GM19395 (cell line): Measurements from ENCODE around the gene NDUFV1.
"Not testable (repeated sequence)": the region's sequence is repeated elsewhere in the genome, so short reads cannot be mapped to it uniquely, and the experiment has no call there.

Source experiments
- ATAC-seq: cut with Tn5 transposase; IDR thresholded peaks from one replicate; pipeline ENCODE4 v1.9.1; 2021; ENCODE audit warnings: mild to moderate bottlenecking, moderate library complexity; ENCODE audit not compliant: unreplicated experiment

NDUFV1 gene

GRCh38 chr11:67652965-67653845 lies 46.5 kb downstream of the NDUFV1 start:
- no peak for ATAC-seq

GRCh38 chr11:67654225-67654624 lies 47.5 kb downstream of the NDUFV1 start:
- no peak for ATAC-seq

DNA sequence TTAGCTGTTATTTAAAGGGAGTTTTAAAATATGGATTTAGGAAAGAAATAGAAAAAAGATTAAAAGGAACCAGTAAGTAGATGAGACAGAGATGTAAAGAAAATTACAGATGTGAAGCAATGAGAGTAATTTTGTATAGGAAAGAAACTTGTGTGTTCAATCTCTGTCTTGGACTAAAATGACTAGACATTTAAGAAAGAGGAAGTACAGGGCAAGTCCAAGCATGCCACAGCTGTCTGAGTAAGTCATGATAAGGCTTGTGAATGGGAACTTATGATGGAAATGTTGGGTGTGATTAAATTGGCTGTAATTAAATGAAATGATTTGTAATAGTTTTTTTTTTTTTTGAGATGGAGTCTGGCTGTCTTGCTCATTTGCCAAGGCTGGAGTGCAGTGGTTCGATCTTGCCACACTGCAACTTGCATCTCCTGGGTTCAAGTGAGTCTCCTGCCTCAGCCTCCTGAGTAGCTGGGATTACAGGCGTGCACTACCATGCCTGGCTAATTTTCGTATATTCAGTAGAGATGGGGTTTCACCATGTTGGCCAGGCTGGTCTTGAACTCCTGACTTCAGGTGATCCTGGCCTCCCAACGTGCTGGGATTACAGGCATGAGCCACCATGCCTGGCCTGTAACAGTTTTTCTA lies 49.7 kb downstream of the NDUFV1 start:
- ATAC-seq, result no peak

DNA sequence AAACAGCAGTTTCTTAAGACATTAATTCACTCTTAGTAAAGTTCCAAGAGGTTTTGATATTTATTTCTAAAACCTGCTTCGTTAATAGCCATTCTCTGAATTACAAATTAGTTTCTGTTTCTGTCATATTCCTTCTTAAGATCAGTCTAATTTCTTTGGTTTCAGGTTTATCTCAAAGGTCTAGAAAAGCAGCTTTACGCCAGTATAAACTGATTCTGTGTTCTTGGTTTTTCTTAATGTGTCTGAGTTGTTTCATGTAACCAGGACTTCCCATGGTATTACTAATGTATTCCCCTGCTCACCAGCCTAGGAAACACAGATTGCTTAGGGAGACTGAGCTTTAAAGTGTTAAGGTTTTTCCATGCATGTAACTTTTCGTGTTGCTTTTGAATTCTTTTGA lies 50.6 kb downstream of the NDUFV1 start:
- no peak for ATAC-seq

GRCh38 chr11:67659651-67660165 lies 53.0 kb downstream of the NDUFV1 start:
- not testable (repeated sequence) for ATAC-seq

GRCh38 chr11:67660752-67661151 lies 54.0 kb downstream of the NDUFV1 start:
- not testable (repeated sequence) for ATAC-seq
